ENCODE measurements around the gene OR2V2.
A peak's percentile ranks its signal among the peaks of the same experiment; 100 is the strongest.

DNA sequence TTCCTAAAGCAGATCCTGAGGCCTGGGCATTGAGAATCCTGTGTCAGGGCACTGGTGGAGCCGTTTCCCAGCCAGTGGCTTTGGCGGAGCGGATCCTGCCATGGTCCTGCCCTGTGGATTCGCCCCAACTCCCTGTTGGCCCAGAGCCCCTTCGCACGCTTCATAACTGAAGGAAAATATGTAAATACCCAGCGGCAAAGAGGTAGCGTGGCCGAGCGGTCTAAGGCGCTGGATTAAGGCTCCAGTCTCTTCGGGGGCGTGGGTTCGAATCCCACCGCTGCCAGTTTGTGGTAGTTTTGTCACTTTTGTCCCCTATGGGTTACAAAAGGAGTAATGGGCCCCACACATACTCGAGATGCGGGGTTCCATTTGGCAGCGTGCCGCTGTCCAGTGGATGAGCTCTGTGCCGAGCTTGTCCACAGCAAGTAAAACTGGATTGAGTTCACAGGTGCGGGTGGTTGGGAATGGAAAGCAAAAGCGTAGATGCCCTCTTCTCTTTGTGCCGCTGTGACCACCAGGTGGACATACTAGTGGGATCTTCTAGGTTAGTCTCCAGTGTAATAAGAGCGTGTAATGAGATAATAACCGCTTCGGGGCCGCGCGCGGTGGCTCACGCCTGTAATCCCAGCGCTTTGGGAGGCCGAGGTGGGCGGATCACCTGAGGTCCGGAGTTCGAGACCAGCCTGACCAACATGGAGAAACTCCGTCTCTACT lies 40.3 kb downstream of the OR2V2 start:
- TF ChIP-seq, protein P1, sequence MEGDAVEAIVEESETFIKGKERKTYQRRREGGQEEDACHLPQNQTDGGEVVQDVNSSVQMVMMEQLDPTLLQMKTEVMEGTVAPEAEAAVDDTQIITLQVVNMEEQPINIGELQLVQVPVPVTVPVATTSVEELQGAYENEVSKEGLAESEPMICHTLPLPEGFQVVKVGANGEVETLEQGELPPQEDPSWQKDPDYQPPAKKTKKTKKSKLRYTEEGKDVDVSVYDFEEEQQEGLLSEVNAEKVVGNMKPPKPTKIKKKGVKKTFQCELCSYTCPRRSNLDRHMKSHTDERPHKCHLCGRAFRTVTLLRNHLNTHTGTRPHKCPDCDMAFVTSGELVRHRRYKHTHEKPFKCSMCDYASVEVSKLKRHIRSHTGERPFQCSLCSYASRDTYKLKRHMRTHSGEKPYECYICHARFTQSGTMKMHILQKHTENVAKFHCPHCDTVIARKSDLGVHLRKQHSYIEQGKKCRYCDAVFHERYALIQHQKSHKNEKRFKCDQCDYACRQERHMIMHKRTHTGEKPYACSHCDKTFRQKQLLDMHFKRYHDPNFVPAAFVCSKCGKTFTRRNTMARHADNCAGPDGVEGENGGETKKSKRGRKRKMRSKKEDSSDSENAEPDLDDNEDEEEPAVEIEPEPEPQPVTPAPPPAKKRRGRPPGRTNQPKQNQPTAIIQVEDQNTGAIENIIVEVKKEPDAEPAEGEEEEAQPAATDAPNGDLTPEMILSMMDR (conservative IDR thresholded peaks at IDR 0.05; ENCODE audit: low read depth, low read length), result peak; percentile 47
- no peak for TF ChIP-seq EZH2 (IDR thresholded peaks at IDR 0.05; ENCODE audit: low read length, unreplicated experiment)
- TF ChIP-seq EZH2phosphoT487 (IDR thresholded peaks at IDR 0.05; ENCODE audit: borderline replicate concordance, low read length), result no peak
